Ascending aorta (tissue), 2 donors: ENCODE data around the gene PASD1. TPM values are rescaled to one million over a fixed set of nuclear protein-coding genes. Genes with fewer than 3 reads are reported as not detected.
"Not testable (repeated sequence)": the region's sequence is repeated elsewhere in the genome, so short reads cannot be mapped to it uniquely, and the experiment has no call there.

Experiments
- DNase-seq, 2 donors: peaks; one replicate each; pipeline ENCODE4 v3.0.0-alpha.2; 2019; ENCODE audit warnings: low spot score in 2 of 2
- H3K27ac ChIP-seq, 2 donors: fragments of 200-600 bp; sonication (generic); one replicate each; pipeline ENCODE4 v1.5.1; 2016 to 2017; ENCODE audit warnings: mild to moderate bottlenecking in 1 of 2
- H3K27me3 ChIP-seq: fragments of 200-600 bp; sonication (generic); one replicate; pipeline ENCODE4 v1.5.1; 2017
- H3K36me3 ChIP-seq, 2 donors: fragments of 200-600 bp; sonication (generic); one replicate each; pipeline ENCODE4 v1.5.1; 2016
- H3K4me1 ChIP-seq, 2 donors: fragments of 200-600 bp; sonication (generic); one replicate each; pipeline ENCODE4 v1.5.1; 2016 to 2017; ENCODE audit warnings: mild to moderate bottlenecking in 1 of 2
- H3K4me3 ChIP-seq, 2 donors: fragments of 200-600 bp; sonication (generic); one replicate each; pipeline ENCODE4 v1.5.1; 2016 to 2017; ENCODE audit warnings: mild to moderate bottlenecking in 1 of 2
- H3K9me3 ChIP-seq, 2 donors: fragments of 200-600 bp; sonication (generic); one replicate each; pipeline ENCODE4 v1.5.1; 2016
- CTCF ChIP-seq, 3 experiments: fragments of 200-600 bp in 2 of 3; fragments of 450-650 bp in 1 of 3; sonication (generic) in 2 of 3; IDR thresholded peaks; one replicate each; pipeline ENCODE4 v1.5.1; 2016 to 2019; ENCODE audit warnings: antibody characterized with exemption in 3 of 3, mild to moderate bottlenecking in 1 of 3, moderate library complexity in 1 of 3
- intact Hi-C: fragments of 100-400 bp; cut with DNase I; formaldehyde crosslinking; loops from one replicate; pipeline ENCODE4 v1.15.1; 2023
- total RNA-seq: library from RNA; depleted of rRNA; stranded (reverse); fragments of >200 nt; gene quantifications from one replicate; pipeline ENCODE4 v1.1.0, GENCODE V29; 2016

PASD1 gene
- total RNA-seq, 1 donor from 2014 or later, result not detected

- Histone ChIP-seq H3K4me3 (no peak overlapping the region), H3K36me3 (no peaks in the 10 kb centered on the region), H3K4me1 (no peaks in the 10 kb centered on the region), H3K27ac (no peak overlapping the region), H3K9me3 (no peaks in the 10 kb centered on the region), H3K27me3 (no peaks in the 10 kb centered on the region)
- TF ChIP-seq CTCF (IDR thresholded peaks at IDR 0.05), result no peak
- DNase-seq, result no peak
- intact Hi-C loops, result no loop called here
Observed at GRCh38 chrX:151552743-151553142, 10.7 kb upstream of the PASD1 start.

GRCh38 chrX:151555301-151555700 lies 8.2 kb upstream of the PASD1 start:
- H3K9me3 ChIP-seq, H3K4me3 ChIP-seq, H3K36me3 ChIP-seq, DNase-seq, H3K27me3 ChIP-seq, intact Hi-C loops, H3K27ac ChIP-seq, H3K4me1 ChIP-seq: not testable (repeated sequence)

DNA sequence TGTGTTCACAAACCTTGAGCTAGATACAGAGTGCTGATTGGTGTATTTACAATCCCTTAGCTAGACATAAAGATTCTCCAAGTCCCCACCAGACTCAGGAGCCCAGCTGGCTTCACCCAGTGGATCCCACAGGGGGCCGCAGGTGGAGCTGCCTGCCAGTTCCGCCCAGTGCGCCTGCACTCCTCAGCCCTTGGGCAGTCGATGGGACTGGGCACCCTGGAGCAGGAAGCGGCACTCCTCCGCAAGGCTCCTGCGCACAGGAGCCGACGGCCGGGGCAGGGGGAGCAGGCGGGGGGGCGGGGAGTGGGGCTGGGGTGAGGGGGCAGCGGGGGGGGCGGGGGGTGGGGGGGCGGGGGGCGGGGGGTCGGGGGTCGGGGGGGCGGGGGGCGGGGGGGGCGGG lies 990 bp upstream of the PASD1 start:
- H3K27ac ChIP-seq, result not testable (repeated sequence)

GRCh38 chrX:151563003-151563402 lies 472 bp upstream of the PASD1 start:
- H3K4me3 ChIP-seq, H3K9me3 ChIP-seq, H3K27ac ChIP-seq, H3K27me3 ChIP-seq, DNase-seq, H3K4me1 ChIP-seq, H3K36me3 ChIP-seq, intact Hi-C loops: not testable (repeated sequence)

More for the DNA sequence above, 990 bp upstream of the PASD1 start:
- intact Hi-C loops, H3K9me3 ChIP-seq, H3K4me3 ChIP-seq, H3K36me3 ChIP-seq, H3K27me3 ChIP-seq, DNase-seq, H3K4me1 ChIP-seq: not testable (repeated sequence)

- no peaks in the 10 kb centered on the region for H3K4me1 ChIP-seq
- no peaks in the 10 kb centered on the region for H3K9me3 ChIP-seq
- no peak overlapping the region for H3K4me3 ChIP-seq
- no peak for TF ChIP-seq CTCF (IDR thresholded peaks at IDR 0.05)
- H3K27me3 ChIP-seq, result no peaks in the 10 kb centered on the region
- no peaks in the 10 kb centered on the region for H3K36me3 ChIP-seq
- DNase-seq, result no peak
- no peak overlapping the region for H3K27ac ChIP-seq
- intact Hi-C loops, result no loop called here
Observed at GRCh38 chrX:151564035-151564434, 560 bp downstream of the PASD1 start.

GRCh38 chrX:151566872-151567271 lies 3.4 kb downstream of the PASD1 start:
- H3K4me3 ChIP-seq, H3K36me3 ChIP-seq, H3K27ac ChIP-seq, H3K27me3 ChIP-seq, H3K9me3 ChIP-seq, intact Hi-C loops, DNase-seq, H3K4me1 ChIP-seq: not testable (repeated sequence)

GRCh38 chrX:151570561-151570960 lies 7.1 kb downstream of the PASD1 start:
- Histone ChIP-seq H3K4me1 (no peaks in the 10 kb centered on the region), H3K9me3 (no peaks in the 10 kb centered on the region), H3K27me3 (no peaks in the 10 kb centered on the region), H3K4me3 (no peak overlapping the region), H3K36me3 (no peaks in the 10 kb centered on the region), H3K27ac (no peak overlapping the region)
- intact Hi-C loops, result no loop called here
- TF ChIP-seq CTCF (IDR thresholded peaks at IDR 0.05), result no peak
- DNase-seq, result no peak

DNA sequence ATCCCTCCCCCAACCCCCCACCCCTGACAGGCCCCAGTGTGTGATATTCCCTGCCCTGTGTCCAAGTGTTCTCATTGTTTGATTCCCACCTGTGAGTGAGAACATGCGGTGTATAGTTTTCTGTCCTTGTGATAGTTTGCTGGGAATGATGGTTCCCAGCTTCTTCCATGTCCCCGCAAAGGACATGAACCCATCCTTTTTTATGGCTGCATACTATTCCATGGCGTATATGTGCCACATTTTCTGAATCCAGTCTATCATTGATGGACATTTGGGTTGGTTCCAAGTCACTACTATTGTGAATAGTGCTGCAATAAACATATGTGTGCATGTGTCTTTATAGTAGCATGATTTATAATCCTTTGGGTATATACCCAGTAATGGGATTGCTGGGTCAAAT lies 29.9 kb downstream of the PASD1 start:
- H3K27me3 ChIP-seq, H3K4me1 ChIP-seq, H3K9me3 ChIP-seq, H3K36me3 ChIP-seq, DNase-seq, H3K27ac ChIP-seq, H3K4me3 ChIP-seq, intact Hi-C loops: not testable (repeated sequence)
